Skeletal muscle tissue (tissue), 4 donors: ENCODE data around the gene FAM13A. TPM values are rescaled to one million over a fixed set of nuclear protein-coding genes. Genes with fewer than 3 reads are reported as not detected.

Experiments used
- H3K27ac ChIP-seq: one replicate; pipeline ENCODE4 v1.7.0; 2013; ENCODE audit warnings: mild to moderate bottlenecking, low read depth, low read length, inconsistent platforms
- H3K27me3 ChIP-seq, 3 donors: one replicate each; pipeline ENCODE4 v1.7.0; 2013; ENCODE audit warnings: low read length in 3 of 3; ENCODE audit not compliant: control insufficient read depth in 3 of 3, insufficient read depth in 3 of 3
- H3K36me3 ChIP-seq, 3 donors: one replicate each; pipeline ENCODE4 v1.7.0; 2013; ENCODE audit warnings: low read length in 3 of 3; ENCODE audit not compliant: control insufficient read depth in 3 of 3, insufficient read depth in 3 of 3
- H3K4me1 ChIP-seq, 3 donors: one replicate each; pipeline ENCODE4 v1.7.0; 2013; ENCODE audit warnings: low read length in 3 of 3, mild to moderate bottlenecking in 3 of 3; ENCODE audit not compliant: control insufficient read depth in 3 of 3, insufficient read depth in 3 of 3
- H3K4me3 ChIP-seq, 3 donors: one replicate each; pipeline ENCODE4 v1.7.0; 2013; ENCODE audit warnings: low read length in 3 of 3
- H3K9ac ChIP-seq, 3 donors: one replicate each; pipeline ENCODE4 v1.7.0; 2013; ENCODE audit warnings: low read length in 3 of 3, mild to moderate bottlenecking in 3 of 3, moderate library complexity in 2 of 3, low read depth in 1 of 3
- H3K9me3 ChIP-seq, 3 donors: one replicate each; pipeline ENCODE4 v1.7.0; 2013; ENCODE audit warnings: low read length in 3 of 3; ENCODE audit not compliant: control insufficient read depth in 3 of 3
- total RNA-seq: library from RNA; depleted of rRNA; stranded (reverse); fragments of >200 nt; gene quantifications from one replicate; pipeline ENCODE4 v1.2.3, GENCODE V29; 2014
- donor health status: Osteomylitis.

The FAM13A gene
- total RNA-seq, 1 donor from 2014 or later: 41.8 TPM

DNA sequence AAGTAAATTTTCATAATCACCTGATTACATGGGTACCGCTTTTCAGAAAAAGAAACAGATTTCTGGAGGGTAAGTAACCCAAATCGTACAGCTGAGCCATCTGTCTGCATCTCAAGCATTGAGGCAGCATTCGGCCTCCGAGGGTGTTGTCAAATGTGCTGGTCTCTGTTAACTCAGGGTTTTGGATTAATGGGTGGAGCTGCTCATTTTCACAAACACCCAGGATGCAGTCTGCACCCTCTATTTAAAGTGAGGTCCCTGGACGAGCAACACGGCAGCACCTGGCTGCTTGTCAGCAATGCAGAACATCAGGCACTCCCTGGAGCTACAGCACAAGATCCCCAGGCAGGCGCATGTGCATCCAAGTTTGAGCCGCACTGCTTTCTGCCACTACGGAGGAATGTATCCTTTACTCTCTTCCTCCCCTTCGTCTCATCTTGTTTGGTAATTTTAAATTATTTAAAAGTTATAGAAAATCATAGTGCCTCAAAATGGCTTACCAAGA is 334.7 kb downstream of the FAM13A start:
- Histone ChIP-seq H3K9ac (no peak overlapping the region), H3K36me3 (peaks cover 3 to 22% (median 15%) of the 10 kb centered on the region in 3 donors), H3K4me1 (peaks cover 24 to 47% (median 30%) of the 10 kb centered on the region in 3 donors), H3K27ac (no peak overlapping the region), H3K27me3 (no peaks in the 10 kb centered on the region), H3K9me3 (no peaks in the 10 kb centered on the region), H3K4me3 (no peak overlapping the region)

DNA sequence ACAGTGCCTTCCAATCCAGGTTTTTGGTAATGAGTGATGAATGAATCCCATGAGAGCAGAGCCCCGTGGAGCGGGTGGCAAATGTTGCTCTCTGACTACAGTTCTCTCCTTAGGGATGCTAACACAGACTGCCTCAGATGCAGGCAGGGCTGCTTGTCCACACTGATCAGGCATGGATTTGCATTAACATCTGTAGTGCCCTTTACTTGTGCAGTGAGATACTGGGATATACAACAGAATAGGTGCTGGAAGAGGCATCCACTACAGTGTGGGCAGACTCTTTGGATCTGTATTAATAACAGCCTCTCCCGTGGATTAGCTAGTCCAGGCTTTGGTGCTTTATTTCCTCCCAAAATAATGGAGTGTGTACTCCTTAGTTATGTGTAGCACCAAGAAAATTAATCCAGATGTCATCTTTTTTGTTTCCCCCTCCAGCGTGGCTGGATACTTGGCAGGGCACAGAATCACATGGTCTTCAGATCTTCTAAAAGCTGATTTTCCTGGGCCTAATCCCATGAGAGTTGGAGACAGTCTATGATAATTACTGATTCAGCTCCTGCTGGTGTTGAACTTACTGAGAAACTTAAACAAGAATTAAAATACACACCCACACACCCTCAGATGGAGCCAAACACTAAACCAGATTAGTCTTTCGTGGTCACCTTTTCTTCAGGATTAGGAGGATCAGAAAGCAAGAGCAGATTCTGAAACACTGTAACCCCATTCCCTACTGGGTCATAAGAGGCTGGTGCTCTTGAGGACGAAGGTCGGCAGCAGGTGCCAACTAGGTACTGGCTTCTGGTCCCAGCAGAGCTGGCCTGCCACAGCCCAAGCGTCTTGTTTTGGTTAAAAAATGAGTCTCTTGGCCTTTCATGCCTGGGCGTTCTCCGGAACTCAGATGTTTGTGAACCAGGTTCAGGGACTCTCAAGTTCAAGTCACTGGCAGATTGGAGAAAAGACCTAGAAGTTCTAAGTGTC is 336.2 kb downstream of the FAM13A start:
- Histone ChIP-seq H3K27me3 (no peaks in the 10 kb centered on the region), H3K36me3 (peaks cover 3 to 20% (median 14%) of the 10 kb centered on the region in 3 donors), H3K9me3 (peaks cover 0 to 3% (median 0%) of the 10 kb centered on the region in 3 donors), H3K9ac (no peak overlapping the region), H3K27ac (no peak overlapping the region), H3K4me3 (no peak overlapping the region), H3K4me1 (peaks cover 23 to 41% (median 28%) of the 10 kb centered on the region in 3 donors)

DNA sequence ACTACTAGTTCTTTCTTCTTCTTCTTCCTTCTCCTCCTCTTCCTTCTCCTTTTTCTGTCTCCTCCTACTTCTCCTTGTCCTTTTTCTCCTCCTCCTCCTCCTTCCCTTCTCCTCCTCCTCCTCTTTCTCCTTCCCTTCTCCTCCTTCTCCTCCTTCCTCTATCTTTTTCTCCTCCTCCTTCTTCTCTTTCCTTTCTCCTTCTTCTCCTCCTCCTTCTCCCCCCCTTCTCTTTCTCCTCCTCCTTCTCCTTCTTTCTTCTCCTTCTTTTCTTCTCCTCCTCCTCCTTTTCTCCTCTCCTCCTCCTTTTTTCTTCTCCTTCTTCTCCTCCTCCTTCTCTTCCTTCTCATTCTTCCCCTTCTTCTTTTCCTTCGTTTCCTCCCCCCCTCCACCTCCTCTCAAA is 337.6 kb downstream of the FAM13A start:
- H3K27ac ChIP-seq: no peak overlapping the region
- H3K36me3 ChIP-seq: peaks cover 3 to 20% (median 10%) of the 10 kb centered on the region in 3 donors
- peaks cover 0 to 3% (median 0%) of the 10 kb centered on the region in 3 donors for H3K9me3 ChIP-seq
- H3K27me3 ChIP-seq: no peaks in the 10 kb centered on the region
- no peak overlapping the region for H3K9ac ChIP-seq
- H3K4me1 ChIP-seq: peaks cover 23 to 36% (median 28%) of the 10 kb centered on the region in 3 donors
- no peak overlapping the region for H3K4me3 ChIP-seq

DNA sequence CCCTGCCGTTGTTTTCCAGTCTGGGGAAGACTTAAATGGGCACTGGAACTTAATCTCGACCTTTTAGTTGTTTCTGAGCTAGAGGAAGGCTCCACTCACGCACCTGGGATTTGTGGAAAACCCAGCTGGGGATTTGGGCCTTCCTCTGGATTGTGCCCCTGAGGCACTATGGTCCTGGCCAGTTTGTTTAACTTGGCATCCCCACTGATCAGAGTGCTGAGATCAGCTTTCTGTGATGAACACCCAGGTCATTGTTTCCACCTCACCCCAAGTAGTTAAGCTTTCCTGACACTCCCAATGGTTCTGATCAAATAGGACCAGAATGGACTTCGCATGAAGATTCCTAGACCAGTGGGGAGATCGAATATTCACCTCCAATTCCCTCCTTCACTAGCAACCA is 338.9 kb downstream of the FAM13A start:
- Histone ChIP-seq H3K36me3 (peaks cover 0 to 17% (median 10%) of the 10 kb centered on the region in 3 donors), H3K27me3 (no peaks in the 10 kb centered on the region), H3K27ac (no peak overlapping the region), H3K4me3 (no peak overlapping the region), H3K4me1 (peaks cover 21 to 26% (median 23%) of the 10 kb centered on the region in 3 donors), H3K9me3 (peaks cover 0 to 3% (median 0%) of the 10 kb centered on the region in 3 donors), H3K9ac (no peak overlapping the region)

DNA sequence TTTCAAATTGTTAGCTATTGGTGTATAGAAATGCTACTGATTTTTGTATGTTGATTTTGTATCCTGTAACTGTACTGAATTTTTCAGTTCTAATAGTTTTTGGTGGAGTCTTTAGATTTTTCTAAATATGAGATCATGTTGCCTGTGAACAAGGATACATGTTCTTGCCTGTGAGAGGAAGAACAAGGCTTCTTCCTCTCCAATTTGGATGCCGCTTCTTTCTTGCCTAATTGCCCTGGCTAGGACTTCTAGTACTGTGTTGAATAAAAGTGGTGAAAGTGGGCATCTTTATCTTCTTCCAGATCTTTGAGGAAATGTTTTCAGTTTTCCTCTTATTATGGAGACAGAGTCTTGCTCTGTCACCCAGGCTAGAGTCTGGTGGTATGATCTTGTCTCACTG is 343.2 kb downstream of the FAM13A start:
- H3K36me3 ChIP-seq: peaks cover 4 to 34% (median 25%) of the 10 kb centered on the region in 3 donors
- H3K27me3 ChIP-seq: no peaks in the 10 kb centered on the region
- peaks cover 0 to 3% (median 0%) of the 10 kb centered on the region in 3 donors for H3K9me3 ChIP-seq
- H3K27ac ChIP-seq: no peak overlapping the region
- no peaks in the 10 kb centered on the region for H3K4me1 ChIP-seq
- H3K4me3 ChIP-seq: no peak overlapping the region
- H3K9ac ChIP-seq: no peak overlapping the region

DNA sequence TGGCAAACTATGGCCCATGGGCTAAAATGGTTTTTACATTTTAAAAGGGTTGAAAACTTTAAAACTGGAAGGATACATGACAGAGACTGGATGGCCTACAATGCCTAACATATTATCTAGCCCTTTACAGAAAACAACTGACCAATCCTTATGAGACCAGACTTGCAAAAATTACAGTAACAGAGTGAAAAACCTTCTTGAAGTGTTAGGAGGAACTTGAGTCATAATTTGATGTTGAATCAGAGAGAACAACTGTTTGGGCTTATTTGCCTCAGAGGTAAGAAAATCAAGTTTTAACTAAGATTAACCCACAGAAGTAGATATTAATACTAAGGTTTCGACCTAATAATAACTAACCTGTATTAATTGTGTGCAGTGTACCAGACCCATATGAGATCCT is 347.0 kb downstream of the FAM13A start:
- Histone ChIP-seq H3K9me3 (no peaks in the 10 kb centered on the region), H3K27me3 (no peaks in the 10 kb centered on the region), H3K36me3 (peaks cover 7 to 37% (median 22%) of the 10 kb centered on the region in 3 donors), H3K4me1 (peaks cover 4 to 12% (median 4%) of the 10 kb centered on the region in 3 donors), H3K27ac (no peak overlapping the region), H3K4me3 (no peak overlapping the region), H3K9ac (no peak overlapping the region)

DNA sequence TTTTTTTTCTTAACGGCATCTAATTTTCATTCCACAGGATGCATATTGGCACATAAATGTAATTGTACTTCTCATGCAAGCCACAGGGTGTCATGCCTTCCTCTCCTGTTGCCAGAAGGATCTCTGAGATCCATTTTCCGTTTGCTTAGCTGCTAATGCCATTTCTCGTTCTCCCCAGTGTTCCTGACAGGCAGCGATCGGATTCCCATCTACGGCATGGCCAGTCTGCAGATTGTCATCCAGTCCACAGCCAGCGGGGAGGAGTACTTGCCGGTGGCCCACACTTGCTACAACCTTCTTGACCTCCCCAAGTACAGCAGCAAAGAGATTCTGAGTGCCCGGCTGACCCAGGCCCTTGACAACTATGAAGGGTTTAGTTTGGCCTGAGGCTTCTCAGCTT is 350.4 kb downstream of the FAM13A start:
- H3K4me1 ChIP-seq: peaks cover 4 to 12% (median 4%) of the 10 kb centered on the region in 3 donors
- H3K27ac ChIP-seq: peak overlapping the region; percentile 57
- peaks cover 6 to 37% (median 19%) of the 10 kb centered on the region in 3 donors for H3K36me3 ChIP-seq
- H3K27me3 ChIP-seq: no peaks in the 10 kb centered on the region
- peak overlapping the region; percentile 42 to 48 (median 48) for H3K9ac ChIP-seq
- H3K9me3 ChIP-seq: no peaks in the 10 kb centered on the region
- peak overlapping the region in 2 of 3 donors; percentile 8 to 17 for H3K4me3 ChIP-seq

DNA sequence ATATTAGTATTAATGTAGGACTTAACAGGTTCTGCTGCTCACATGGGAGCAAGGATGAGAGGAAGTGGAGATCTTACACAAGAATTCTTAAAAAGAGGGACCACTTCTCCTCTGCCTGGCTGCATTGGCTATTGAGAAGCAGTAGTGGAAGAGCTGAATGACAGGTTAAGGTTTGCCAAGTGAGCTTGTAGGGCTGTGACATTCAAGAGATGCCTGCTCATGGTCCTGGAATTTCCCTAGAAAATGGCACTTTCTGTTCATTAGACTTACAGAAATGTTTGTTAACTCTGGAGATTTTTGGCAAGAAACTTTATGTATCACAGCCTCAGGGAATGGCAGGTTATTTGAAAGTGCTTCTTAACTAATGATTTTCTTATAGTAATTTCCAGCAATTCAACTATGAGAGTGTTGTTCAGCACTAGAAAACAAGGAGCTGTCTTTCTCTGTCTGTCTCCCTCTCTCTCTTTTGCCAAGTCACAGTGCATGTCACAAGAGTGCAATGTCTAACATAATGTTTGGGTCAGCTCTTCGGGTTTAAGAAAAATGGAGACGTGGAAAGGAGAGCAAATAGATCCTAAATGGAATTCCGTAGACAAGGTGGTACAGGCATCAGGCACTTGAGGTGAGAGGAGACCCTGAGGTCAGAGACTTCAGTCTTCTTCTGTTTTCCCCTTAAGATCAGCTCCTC is 351.0 kb downstream of the FAM13A start:
- H3K4me1 ChIP-seq: peaks cover 4 to 12% (median 4%) of the 10 kb centered on the region in 3 donors
- H3K9me3 ChIP-seq: no peaks in the 10 kb centered on the region
- no peaks in the 10 kb centered on the region for H3K27me3 ChIP-seq
- peak overlapping the region; percentile 57 for H3K27ac ChIP-seq
- H3K4me3 ChIP-seq: peak overlapping the region in 1 of 3 donors; percentile 17
- peaks cover 6 to 36% (median 18%) of the 10 kb centered on the region in 3 donors for H3K36me3 ChIP-seq
- H3K9ac ChIP-seq: no peak overlapping the region

DNA sequence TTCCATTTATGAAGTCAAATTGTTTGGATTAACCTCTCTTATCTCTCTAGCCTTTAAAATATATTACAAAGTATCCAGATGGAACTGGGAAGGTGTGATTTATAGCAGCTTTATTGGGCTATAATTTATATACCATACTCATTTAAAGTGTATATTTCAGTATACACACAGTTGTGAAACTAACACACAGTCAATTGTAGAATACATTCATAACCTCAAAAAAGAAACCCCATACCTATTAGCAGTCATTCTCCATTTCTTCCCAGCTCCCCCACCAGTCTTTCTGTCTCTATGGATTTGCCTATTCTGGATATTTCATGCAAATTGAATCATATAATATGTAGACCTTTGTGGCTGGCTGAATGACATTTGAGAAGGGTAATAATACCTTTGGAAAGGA is 351.8 kb downstream of the FAM13A start:
- H3K9ac ChIP-seq: no peak overlapping the region
- H3K27me3 ChIP-seq: no peaks in the 10 kb centered on the region
- no peak overlapping the region for H3K4me3 ChIP-seq
- H3K36me3 ChIP-seq: peaks cover 6 to 29% (median 16%) of the 10 kb centered on the region in 3 donors
- H3K4me1 ChIP-seq: peaks cover 4 to 12% (median 4%) of the 10 kb centered on the region in 3 donors
- H3K27ac ChIP-seq: no peak overlapping the region
- no peaks in the 10 kb centered on the region for H3K9me3 ChIP-seq
